Measurements from ENCODE around the gene FBXO9. TPM values are rescaled to one million over a fixed set of nuclear protein-coding genes. Genes with fewer than 3 reads are reported as not detected.
A peak's percentile ranks its signal among the peaks of the same experiment; 100 is the strongest.

The FBXO9 gene
- total RNA-seq, 1 donor from 2014 or later, result 85.7 TPM

DNA sequence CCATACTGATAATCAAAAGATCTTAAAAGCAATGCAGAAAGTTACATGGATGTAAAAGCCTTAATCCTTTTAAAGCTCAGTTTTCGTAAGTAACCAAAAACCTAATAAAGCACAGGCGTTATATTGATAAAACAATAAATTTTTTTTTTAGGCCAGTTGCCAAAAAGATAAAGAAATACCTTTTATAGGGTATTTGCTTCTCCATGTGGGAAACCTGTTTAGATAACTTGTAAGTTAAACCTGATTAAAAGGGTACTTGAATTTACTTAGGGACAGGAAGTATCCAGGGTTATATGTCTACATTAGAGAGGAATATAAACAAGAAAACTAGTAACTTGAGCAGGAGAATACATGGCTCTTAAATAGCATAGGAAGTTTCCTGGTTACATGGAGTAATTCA lies 21.1 kb downstream of the FBXO9 start:
- Mint-ChIP-seq H3K36me3 (ENCODE audit: insufficient read depth) (peaks cover 19% of the 10 kb centered on the region), H3K27ac (no peak overlapping the region), H3K4me1 (ENCODE audit: low read depth) (peaks cover 2% of the 10 kb centered on the region)

DNA sequence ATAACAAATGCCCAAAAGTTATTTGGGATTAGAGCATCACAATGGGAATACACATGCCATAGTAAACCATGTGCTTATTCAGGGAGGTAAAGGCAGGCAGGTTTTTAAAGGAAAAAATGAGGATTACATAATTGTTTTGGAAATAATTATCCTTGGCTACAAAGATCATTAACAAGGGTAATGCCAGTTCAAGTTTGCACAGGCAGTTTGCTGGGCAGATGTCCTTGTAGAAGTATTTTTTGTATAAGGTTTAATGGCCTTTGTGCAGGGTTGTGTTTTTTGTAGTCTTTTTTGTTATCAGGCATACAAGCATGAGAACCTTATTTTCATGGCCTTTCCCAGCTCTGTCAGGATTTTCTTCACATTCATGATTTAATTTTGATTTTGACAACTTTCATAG lies 24.7 kb downstream of the FBXO9 start:
- peaks cover 20% of the 10 kb centered on the region for H3K36me3 Mint-ChIP-seq (ENCODE audit: insufficient read depth)
- H3K4me3 Mint-ChIP-seq (ENCODE audit: low read depth), result no peak overlapping the region
- DNase-seq (ENCODE audit: low spot score, unreplicated experiment), result no peak
- peaks cover 2% of the 10 kb centered on the region for H3K4me1 Mint-ChIP-seq (ENCODE audit: low read depth)
- no peaks in the 10 kb centered on the region for H3K27me3 Mint-ChIP-seq
- TF ChIP-seq, protein P1, sequence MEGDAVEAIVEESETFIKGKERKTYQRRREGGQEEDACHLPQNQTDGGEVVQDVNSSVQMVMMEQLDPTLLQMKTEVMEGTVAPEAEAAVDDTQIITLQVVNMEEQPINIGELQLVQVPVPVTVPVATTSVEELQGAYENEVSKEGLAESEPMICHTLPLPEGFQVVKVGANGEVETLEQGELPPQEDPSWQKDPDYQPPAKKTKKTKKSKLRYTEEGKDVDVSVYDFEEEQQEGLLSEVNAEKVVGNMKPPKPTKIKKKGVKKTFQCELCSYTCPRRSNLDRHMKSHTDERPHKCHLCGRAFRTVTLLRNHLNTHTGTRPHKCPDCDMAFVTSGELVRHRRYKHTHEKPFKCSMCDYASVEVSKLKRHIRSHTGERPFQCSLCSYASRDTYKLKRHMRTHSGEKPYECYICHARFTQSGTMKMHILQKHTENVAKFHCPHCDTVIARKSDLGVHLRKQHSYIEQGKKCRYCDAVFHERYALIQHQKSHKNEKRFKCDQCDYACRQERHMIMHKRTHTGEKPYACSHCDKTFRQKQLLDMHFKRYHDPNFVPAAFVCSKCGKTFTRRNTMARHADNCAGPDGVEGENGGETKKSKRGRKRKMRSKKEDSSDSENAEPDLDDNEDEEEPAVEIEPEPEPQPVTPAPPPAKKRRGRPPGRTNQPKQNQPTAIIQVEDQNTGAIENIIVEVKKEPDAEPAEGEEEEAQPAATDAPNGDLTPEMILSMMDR (IDR thresholded peaks at IDR 0.05; ENCODE audit: unreplicated experiment), result no peak
- H3K9me3 Mint-ChIP-seq (ENCODE audit: low read depth), result no peaks in the 10 kb centered on the region
- peak overlapping the region; percentile 26 for H3K27ac Mint-ChIP-seq

More for the DNA sequence above, 21.1 kb downstream of the FBXO9 start:
- Mint-ChIP-seq H3K4me3 (ENCODE audit: low read depth) (no peak overlapping the region), H3K27me3 (no peaks in the 10 kb centered on the region), H3K9me3 (ENCODE audit: low read depth) (no peaks in the 10 kb centered on the region)
- DNase-seq (ENCODE audit: low spot score, unreplicated experiment), result no peak
- TF ChIP-seq, protein P1 (IDR thresholded peaks at IDR 0.05; ENCODE audit: unreplicated experiment), result no peak

DNA sequence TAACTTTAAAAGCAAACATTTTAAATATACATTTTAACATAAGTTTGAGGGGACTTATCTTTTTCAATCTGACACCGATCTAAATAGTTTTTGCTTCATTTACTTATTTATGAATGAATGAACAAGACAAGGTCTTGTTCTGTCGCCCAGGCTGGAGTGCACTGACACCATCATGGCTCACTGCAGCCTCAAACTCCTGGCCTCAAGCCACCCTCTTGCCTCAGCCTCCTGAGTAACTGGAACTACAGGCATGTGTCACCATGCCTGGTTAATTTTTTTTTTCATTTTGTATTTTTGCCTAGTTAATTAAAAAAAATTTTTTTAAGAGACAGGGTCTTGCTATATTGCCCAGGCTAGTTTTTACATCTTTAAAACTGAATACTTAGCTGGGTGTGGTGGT lies 25.4 kb downstream of the FBXO9 start:
- Mint-ChIP-seq H3K4me3 (ENCODE audit: low read depth) (no peak overlapping the region), H3K27me3 (no peaks in the 10 kb centered on the region), H3K36me3 (ENCODE audit: insufficient read depth) (peaks cover 25% of the 10 kb centered on the region), H3K9me3 (ENCODE audit: low read depth) (no peaks in the 10 kb centered on the region), H3K27ac (no peak overlapping the region), H3K4me1 (ENCODE audit: low read depth) (peaks cover 2% of the 10 kb centered on the region)
- TF ChIP-seq, protein P1 (IDR thresholded peaks at IDR 0.05; ENCODE audit: unreplicated experiment), result no peak
- no peak for DNase-seq (ENCODE audit: low spot score, unreplicated experiment)

DNA sequence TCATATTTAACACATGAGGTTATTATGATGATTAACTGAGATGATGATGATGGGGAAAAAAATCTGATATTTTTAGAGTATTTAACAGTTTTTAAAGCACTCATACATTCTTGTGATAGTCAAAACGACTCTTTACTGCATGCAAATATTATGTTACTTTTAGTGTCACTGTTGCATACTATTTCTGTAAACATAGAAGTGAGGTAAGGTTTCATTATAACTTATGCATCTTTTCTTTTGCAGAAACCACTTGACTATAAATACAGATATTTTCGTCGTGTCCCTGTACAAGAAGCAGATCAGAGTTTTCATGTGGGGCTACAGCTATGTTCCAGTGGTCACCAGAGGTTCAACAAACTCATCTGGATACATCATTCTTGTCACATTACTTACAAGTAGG lies 30.1 kb downstream of the FBXO9 start:
- H3K4me3 Mint-ChIP-seq (ENCODE audit: low read depth), result no peak overlapping the region
- H3K27ac Mint-ChIP-seq, result no peak overlapping the region
- H3K27me3 Mint-ChIP-seq, result no peaks in the 10 kb centered on the region
- no peak for DNase-seq (ENCODE audit: low spot score, unreplicated experiment)
- TF ChIP-seq, protein P1 (IDR thresholded peaks at IDR 0.05; ENCODE audit: unreplicated experiment), result no peak
- no peaks in the 10 kb centered on the region for H3K4me1 Mint-ChIP-seq (ENCODE audit: low read depth)
- H3K9me3 Mint-ChIP-seq (ENCODE audit: low read depth), result no peaks in the 10 kb centered on the region
- H3K36me3 Mint-ChIP-seq (ENCODE audit: insufficient read depth), result peaks cover 33% of the 10 kb centered on the region

DNA sequence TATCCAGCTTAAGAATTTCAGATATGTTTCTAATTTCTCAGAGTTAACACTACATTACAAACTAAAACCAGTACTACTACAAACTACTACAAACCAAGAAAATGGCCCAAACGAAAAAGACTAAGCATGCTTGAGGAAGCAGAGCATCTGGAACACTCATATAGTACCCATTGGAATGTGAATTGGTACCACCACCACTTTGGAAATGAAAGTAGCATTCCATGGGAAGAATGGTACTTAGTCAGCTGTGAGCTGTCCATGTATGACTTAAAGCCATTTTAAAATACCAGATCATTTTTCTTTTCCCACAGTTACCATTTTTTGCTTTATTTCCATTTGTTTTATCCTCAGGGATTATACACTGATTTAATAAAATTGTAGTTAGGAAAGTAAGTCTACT lies 30.5 kb downstream of the FBXO9 start:
- Mint-ChIP-seq H3K36me3 (ENCODE audit: insufficient read depth) (peaks cover 32% of the 10 kb centered on the region), H3K4me3 (ENCODE audit: low read depth) (no peak overlapping the region), H3K27ac (no peak overlapping the region), H3K9me3 (ENCODE audit: low read depth) (no peaks in the 10 kb centered on the region), H3K4me1 (ENCODE audit: low read depth) (no peaks in the 10 kb centered on the region), H3K27me3 (no peaks in the 10 kb centered on the region)
- TF ChIP-seq, protein P1 (IDR thresholded peaks at IDR 0.05; ENCODE audit: unreplicated experiment), result no peak
- DNase-seq (ENCODE audit: low spot score, unreplicated experiment), result no peak
